HEK293 (cell line): ENCODE measurements around the gene RAB36.
"Not testable (repeated sequence)": the region's sequence is repeated elsewhere in the genome, so short reads cannot be mapped to it uniquely, and the experiment has no call there.

ENCODE experiments used
- CTCF ChIA-PET: fragments of 350-600 bp; formaldehyde crosslinking; extraction: SDS; loops from one replicate; lab custom pipeline; 2021; ENCODE audit warnings: antibody characterized with exemption; lab: Yijun Ruan, JAX
- POLR2A ChIA-PET: fragments of 300-600 bp; formaldehyde crosslinking; extraction: SDS; loops from one replicate; lab custom pipeline; 2020; ENCODE audit warnings: antibody characterized with exemption, inconsistent platforms; lab: Yijun Ruan, JAX
- H3K27ac ChIP-seq: fragments of 200-500 bp; sonication (Bioruptor generic); 2 replicates; pipeline ENCODE4 v1.5.1; 2014; ENCODE audit warnings: low read depth, low read length, control low read depth, inconsistent platforms; ENCODE audit errors: extremely low read depth
- H3K36me3 ChIP-seq, 2 experiments: fragments of 200-500 bp in 1 of 2; sonication (Bioruptor generic) in 1 of 2; 1 replicate in 1 of 2; 2 replicates in 1 of 2; pipeline ENCODE4 v1.5.1; 2014 to 2017; ENCODE audit warnings: inconsistent platforms in 2 of 2, low read length in 2 of 2; ENCODE audit not compliant: control insufficient read depth in 2 of 2, insufficient read depth in 1 of 2
- H3K4me1 ChIP-seq: fragments of 200-500 bp; sonication (Bioruptor generic); 2 replicates; pipeline ENCODE4 v1.5.1; 2014; ENCODE audit warnings: mild to moderate bottlenecking, low read length, inconsistent platforms; ENCODE audit not compliant: control insufficient read depth, insufficient read depth
- H3K4me3 ChIP-seq: 2 replicates; pipeline ENCODE4 v1.5.1; 2011; ENCODE audit warnings: low read depth, mild to moderate bottlenecking, control low read depth, low read length, moderate library complexity
- H3K9me3 ChIP-seq: fragments of 200-500 bp; sonication (Bioruptor generic); 2 replicates; pipeline ENCODE4 v1.5.1; 2014; ENCODE audit warnings: low read depth, low read length, inconsistent platforms; ENCODE audit not compliant: control insufficient read depth, insufficient read depth
- HOXA7 ChIP-seq: sonication (generic); formaldehyde crosslinking; IDR thresholded peaks from 2 replicates; pipeline ENCODE4 v1.8.1; 2022; ENCODE audit warnings: missing genetic modification reagents, borderline replicate concordance
- ZBTB48 ChIP-seq: fragments of 450-650 bp; formaldehyde crosslinking; IDR thresholded peaks from 2 replicates; pipeline ENCODE4 v1.5.1; 2016; ENCODE audit warnings: missing biosample characterization, missing genetic modification characterization
- ZNF121 ChIP-seq: fragments of 450-650 bp; formaldehyde crosslinking; IDR thresholded peaks from 2 replicates; pipeline ENCODE4 v1.5.1; 2016; ENCODE audit warnings: missing biosample characterization, missing genetic modification characterization
- ZNF132 ChIP-seq: fragments of 450-650 bp; formaldehyde crosslinking; IDR thresholded peaks from 2 replicates; pipeline ENCODE4 v1.5.1; 2017; ENCODE audit warnings: missing biosample characterization, missing genetic modification characterization, borderline replicate concordance
- ZNF2 ChIP-seq: fragments of 450-650 bp; formaldehyde crosslinking; IDR thresholded peaks from 2 replicates; pipeline ENCODE4 v1.5.1; 2016; ENCODE audit warnings: missing biosample characterization, missing genetic modification characterization
- ZNF324 ChIP-seq: fragments of 450-650 bp; formaldehyde crosslinking; IDR thresholded peaks from 2 replicates; pipeline ENCODE4 v1.5.1; 2016; ENCODE audit warnings: missing biosample characterization, missing genetic modification characterization
- ZNF529 ChIP-seq: fragments of 450-650 bp; formaldehyde crosslinking; IDR thresholded peaks from 2 replicates; pipeline ENCODE4 v1.5.1; 2017; ENCODE audit warnings: missing genetic modification characterization, missing biosample characterization; ENCODE audit not compliant: insufficient replicate concordance
- ZNF544 ChIP-seq: fragments of 450-650 bp; formaldehyde crosslinking; IDR thresholded peaks from 2 replicates; pipeline ENCODE4 v1.5.0; 2017; ENCODE audit warnings: missing biosample characterization, missing genetic modification characterization
- ZNF548 ChIP-seq: fragments of 450-650 bp; formaldehyde crosslinking; IDR thresholded peaks from 2 replicates; pipeline ENCODE4 v1.5.1; 2016; ENCODE audit warnings: missing biosample characterization, missing genetic modification characterization
- ZNF629 ChIP-seq: fragments of 450-650 bp; formaldehyde crosslinking; IDR thresholded peaks from 2 replicates; pipeline ENCODE4 v1.5.1; 2017; ENCODE audit warnings: missing biosample characterization, missing genetic modification characterization
- ZNF664 ChIP-seq: fragments of 450-650 bp; formaldehyde crosslinking; IDR thresholded peaks from 2 replicates; pipeline ENCODE4 v1.5.1; 2016; ENCODE audit warnings: missing biosample characterization, missing genetic modification characterization
- ZNF777 ChIP-seq: fragments of 450-650 bp; formaldehyde crosslinking; IDR thresholded peaks from 2 replicates; pipeline ENCODE4 v1.5.1; 2017; ENCODE audit warnings: missing biosample characterization, missing genetic modification characterization, borderline replicate concordance
- ZNF791 ChIP-seq: fragments of 450-650 bp; formaldehyde crosslinking; IDR thresholded peaks from 2 replicates; pipeline ENCODE4 v1.5.1; 2016; ENCODE audit warnings: missing biosample characterization, missing genetic modification characterization
- ZSCAN30 ChIP-seq: fragments of 450-650 bp; IDR thresholded peaks from 2 replicates; pipeline ENCODE4 v1.5.1; 2018; ENCODE audit warnings: missing biosample characterization, mild to moderate bottlenecking, missing genetic modification characterization, moderate library complexity
- TF ChIP-seq, protein P1 (sequence below): fragments of 450-650 bp; formaldehyde crosslinking; IDR thresholded peaks from 2 replicates; pipeline ENCODE4 v1.5.1; 2016; ENCODE audit warnings: missing biosample characterization, missing genetic modification characterization
- TF ChIP-seq, protein P2 (sequence below): fragments of 450-650 bp; formaldehyde crosslinking; IDR thresholded peaks from 2 replicates; pipeline ENCODE4 v1.5.1; 2016; ENCODE audit warnings: missing biosample characterization, missing genetic modification characterization
- TF ChIP-seq, protein P3 (sequence below): fragments of 450-650 bp; formaldehyde crosslinking; IDR thresholded peaks from 2 replicates; pipeline ENCODE4 v1.5.1; 2016; ENCODE audit warnings: missing biosample characterization, missing genetic modification characterization
- TF ChIP-seq, protein P4 (sequence below): fragments of 450-650 bp; formaldehyde crosslinking; IDR thresholded peaks from 2 replicates; pipeline ENCODE4 v1.5.1; 2016; ENCODE audit warnings: missing biosample characterization, missing genetic modification characterization

RAB36 gene

DNA sequence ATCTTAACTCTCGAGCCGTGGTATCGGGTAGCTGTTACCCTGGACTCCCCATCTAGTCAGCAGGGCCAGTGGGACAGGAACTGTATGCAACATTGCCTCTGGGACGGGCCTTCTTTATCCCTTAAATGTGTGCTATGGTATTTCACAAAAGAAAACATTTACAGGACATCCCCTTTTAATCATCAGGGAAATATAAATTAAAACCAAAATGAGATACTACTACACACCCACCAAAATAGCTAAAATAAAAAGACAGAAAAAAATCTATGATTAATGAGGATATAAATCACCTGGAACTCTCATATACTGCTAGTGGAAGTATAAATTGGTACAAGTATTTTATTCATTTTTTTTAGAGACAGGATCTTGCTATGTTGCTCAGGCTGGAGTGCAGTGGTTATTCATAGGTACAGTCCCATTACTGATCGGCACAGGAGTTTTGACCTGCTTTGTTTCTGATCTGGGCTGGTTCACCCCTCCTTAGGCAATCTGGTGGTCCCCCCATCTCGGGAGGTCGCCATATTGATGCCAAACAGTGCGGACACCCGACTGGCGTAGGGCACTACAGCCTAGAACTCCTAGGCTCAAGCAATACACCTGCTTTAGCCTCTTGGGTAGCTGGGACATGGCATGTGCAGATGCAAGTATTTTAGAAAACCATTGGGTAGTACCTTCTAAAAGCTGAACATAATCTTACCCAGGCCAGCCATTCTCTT, 12.7 kb upstream of the RAB36 start:
- no peaks in the 10 kb centered on the region for H3K4me1 ChIP-seq
- H3K27ac ChIP-seq = no peak overlapping the region
- POLR2A ChIA-PET = interaction anchor here (1.6 kb wide), 1 partner anchor 174 kb away, joined by 3 read pairs; no protein-coding TSS in a partner anchor

DNA sequence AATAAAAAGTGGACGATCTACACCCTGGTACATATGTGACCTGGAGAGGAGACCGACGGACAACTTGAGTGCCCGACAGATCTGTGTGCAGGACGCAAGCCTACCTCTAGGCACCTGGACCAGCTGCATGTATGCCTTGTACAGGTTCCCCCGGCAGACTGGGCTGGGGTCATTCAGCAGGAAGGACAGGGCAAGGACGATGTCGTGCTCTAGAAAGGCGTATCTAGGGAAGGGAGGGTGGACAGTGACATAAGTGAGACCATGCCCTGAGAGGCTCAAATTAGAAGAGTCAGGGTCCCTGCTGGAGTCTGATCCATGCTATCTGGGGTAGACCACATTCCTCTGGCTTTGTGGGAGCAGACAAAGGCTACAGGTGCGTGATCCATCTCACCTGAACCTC, 11.4 kb upstream of the RAB36 start:
- Histone ChIP-seq H3K4me1 (no peaks in the 10 kb centered on the region), H3K9me3 (no peaks in the 10 kb centered on the region)
- ChIA-PET CTCF (interaction anchor here (1.7 to 6.1 kb wide), 2 partner anchors 11 to 176 kb away, joined by 5 to 161 read pairs; partner anchors contain the start of gene RAB36), POLR2A (no interaction called here)
- TF ChIP-seq ZNF529 (tag by site-specific recombination) (no peak), ZNF121 (no peak), ZNF629 (no peak), ZNF132 (tag by site-specific recombination) (no peak), HOXA7 (no peak)
- TF ChIP-seq, all 188 proteins: peak for 0
- H3K36me3 ChIP-seq = no peaks in the 10 kb centered on the region
- no peak overlapping the region for H3K27ac ChIP-seq
- H3K4me3 ChIP-seq = no peak overlapping the region

More for the DNA sequence above, 12.7 kb upstream of the RAB36 start:
- Histone ChIP-seq H3K36me3 (no peaks in the 10 kb centered on the region), H3K9me3 (no peaks in the 10 kb centered on the region), H3K4me3 (no peak overlapping the region)
- TF ChIP-seq ZNF324 = no peak
- no peak for TF ChIP-seq ZSCAN30 (tag by site-specific recombination)
- peak; percentile 94 for TF ChIP-seq ZNF664
- no peak for TF ChIP-seq ZNF791 (tag by site-specific recombination)
- TF ChIP-seq, protein P1, sequence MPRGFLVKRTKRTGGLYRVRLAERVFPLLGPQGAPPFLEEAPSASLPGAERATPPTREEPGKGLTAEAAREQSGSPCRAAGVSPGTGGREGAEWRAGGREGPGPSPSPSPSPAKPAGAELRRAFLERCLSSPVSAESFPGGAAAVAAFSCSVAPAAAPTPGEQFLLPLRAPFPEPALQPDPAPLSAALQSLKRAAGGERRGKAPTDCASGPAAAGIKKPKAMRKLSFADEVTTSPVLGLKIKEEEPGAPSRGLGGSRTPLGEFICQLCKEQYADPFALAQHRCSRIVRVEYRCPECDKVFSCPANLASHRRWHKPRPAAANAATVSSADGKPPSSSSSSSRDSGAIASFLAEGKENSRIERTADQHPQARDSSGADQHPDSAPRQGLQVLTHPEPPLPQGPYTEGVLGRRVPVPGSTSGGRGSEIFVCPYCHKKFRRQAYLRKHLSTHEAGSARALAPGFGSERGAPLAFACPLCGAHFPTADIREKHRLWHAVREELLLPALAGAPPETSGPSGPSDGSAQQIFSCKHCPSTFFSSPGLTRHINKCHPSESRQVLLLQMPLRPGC (tag by site-specific recombination) = no peak
- CTCF ChIA-PET = interaction anchor here (0.7 to 6.1 kb wide), 8 partner anchors 8 to 555 kb away, joined by 3 to 161 read pairs (median 4); partner anchors contain the start of gene RSPH14

DNA sequence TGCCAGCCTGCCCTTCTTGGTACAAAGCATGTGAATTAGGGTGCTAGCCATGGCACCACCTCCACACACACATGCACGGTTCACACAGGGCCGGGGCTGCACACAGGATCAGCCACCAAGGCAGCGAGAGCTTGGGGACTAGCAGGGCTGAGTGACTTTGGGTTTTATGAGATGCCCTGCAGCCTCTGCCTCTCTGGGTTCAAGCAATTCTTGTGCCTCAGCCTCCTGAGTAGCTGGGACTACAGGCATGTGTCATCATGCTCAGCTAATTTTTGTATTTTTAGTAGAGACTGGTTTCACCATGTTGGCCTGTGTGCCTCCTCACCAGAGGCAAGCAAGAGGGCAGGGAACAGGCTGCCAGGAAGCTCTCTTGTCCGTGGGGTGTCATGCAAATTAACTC, 8.3 kb upstream of the RAB36 start:
- POLR2A ChIA-PET, H3K4me3 ChIP-seq, H3K27ac ChIP-seq, H3K36me3 ChIP-seq, H3K9me3 ChIP-seq, H3K4me1 ChIP-seq: not testable (repeated sequence)
- CTCF ChIA-PET = interaction anchor here (1.8 to 6.0 kb wide), 2 partner anchors 8 to 179 kb away, joined by 9 to 56 read pairs; no protein-coding TSS in a partner anchor

DNA sequence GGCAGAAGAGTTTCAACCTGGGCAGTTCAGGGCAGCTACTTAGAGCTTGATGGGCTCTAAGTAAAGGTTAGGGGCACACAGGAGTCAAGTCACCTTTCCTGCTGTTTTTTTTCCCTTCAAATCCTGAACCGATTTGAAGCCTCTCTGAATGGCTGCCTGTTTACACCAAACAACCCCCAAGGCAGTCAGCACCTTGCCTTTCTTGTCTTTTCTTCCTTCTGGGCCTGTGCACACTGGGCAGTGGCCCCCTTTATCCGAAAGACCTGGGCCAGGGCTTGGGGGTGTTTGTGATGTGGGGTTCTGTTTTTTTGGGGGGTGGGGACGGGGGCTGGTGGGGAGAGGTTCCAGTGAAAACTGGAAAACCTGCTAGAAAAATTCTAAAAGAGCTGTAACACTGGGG, 7.8 kb upstream of the RAB36 start:
- CTCF ChIA-PET = interaction anchor here (0.8 to 6.0 kb wide), 5 partner anchors 8 to 248 kb away, joined by 3 to 56 read pairs (median 9); no protein-coding TSS in a partner anchor
- Histone ChIP-seq H3K36me3 (no peaks in the 10 kb centered on the region), H3K27ac (no peak overlapping the region), H3K9me3 (no peaks in the 10 kb centered on the region), H3K4me3 (no peak overlapping the region), H3K4me1 (no peaks in the 10 kb centered on the region)
- POLR2A ChIA-PET = no interaction called here
- TF ChIP-seq ZNF777 (tag by site-specific recombination) (no peak), ZNF2 (tag by site-specific recombination) (no peak), ZNF544 (tag by site-specific recombination) (no peak), ZBTB48 (tag by site-specific recombination) (no peak), ZNF548 (tag by site-specific recombination) (no peak)
- TF ChIP-seq, protein P2, sequence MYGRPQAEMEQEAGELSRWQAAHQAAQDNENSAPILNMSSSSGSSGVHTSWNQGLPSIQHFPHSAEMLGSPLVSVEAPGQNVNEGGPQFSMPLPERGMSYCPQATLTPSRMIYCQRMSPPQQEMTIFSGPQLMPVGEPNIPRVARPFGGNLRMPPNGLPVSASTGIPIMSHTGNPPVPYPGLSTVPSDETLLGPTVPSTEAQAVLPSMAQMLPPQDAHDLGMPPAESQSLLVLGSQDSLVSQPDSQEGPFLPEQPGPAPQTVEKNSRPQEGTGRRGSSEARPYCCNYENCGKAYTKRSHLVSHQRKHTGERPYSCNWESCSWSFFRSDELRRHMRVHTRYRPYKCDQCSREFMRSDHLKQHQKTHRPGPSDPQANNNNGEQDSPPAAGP (tag by site-specific recombination) = no peak
- TF ChIP-seq, protein P3, sequence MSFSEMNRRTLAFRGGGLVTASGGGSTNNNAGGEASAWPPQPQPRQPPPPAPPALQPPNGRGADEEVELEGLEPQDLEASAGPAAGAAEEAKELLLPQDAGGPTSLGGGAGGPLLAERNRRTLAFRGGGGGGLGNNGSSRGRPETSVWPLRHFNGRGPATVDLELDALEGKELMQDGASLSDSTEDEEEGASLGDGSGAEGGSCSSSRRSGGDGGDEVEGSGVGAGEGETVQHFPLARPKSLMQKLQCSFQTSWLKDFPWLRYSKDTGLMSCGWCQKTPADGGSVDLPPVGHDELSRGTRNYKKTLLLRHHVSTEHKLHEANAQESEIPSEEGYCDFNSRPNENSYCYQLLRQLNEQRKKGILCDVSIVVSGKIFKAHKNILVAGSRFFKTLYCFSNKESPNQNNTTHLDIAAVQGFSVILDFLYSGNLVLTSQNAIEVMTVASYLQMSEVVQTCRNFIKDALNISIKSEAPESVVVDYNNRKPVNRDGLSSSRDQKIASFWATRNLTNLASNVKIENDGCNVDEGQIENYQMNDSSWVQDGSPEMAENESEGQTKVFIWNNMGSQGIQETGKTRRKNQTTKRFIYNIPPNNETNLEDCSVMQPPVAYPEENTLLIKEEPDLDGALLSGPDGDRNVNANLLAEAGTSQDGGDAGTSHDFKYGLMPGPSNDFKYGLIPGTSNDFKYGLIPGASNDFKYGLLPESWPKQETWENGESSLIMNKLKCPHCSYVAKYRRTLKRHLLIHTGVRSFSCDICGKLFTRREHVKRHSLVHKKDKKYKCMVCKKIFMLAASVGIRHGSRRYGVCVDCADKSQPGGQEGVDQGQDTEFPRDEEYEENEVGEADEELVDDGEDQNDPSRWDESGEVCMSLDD (tag by site-specific recombination) = no peak
- TF ChIP-seq, protein P4, sequence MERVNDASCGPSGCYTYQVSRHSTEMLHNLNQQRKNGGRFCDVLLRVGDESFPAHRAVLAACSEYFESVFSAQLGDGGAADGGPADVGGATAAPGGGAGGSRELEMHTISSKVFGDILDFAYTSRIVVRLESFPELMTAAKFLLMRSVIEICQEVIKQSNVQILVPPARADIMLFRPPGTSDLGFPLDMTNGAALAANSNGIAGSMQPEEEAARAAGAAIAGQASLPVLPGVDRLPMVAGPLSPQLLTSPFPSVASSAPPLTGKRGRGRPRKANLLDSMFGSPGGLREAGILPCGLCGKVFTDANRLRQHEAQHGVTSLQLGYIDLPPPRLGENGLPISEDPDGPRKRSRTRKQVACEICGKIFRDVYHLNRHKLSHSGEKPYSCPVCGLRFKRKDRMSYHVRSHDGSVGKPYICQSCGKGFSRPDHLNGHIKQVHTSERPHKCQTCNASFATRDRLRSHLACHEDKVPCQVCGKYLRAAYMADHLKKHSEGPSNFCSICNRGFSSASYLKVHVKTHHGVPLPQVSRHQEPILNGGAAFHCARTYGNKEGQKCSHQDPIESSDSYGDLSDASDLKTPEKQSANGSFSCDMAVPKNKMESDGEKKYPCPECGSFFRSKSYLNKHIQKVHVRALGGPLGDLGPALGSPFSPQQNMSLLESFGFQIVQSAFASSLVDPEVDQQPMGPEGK (tag by site-specific recombination) = no peak
